SHP77 (cell line): Measurements from ENCODE around the gene WASF3.
A peak's percentile ranks its signal among the peaks of the same experiment; 100 is the strongest.

Experiments used
- DNase-seq, 2 experiments: peaks; one replicate each; lab custom pipeline; 2025; lab: John Stamatoyannopoulos, UW

The WASF3 gene, protein sequence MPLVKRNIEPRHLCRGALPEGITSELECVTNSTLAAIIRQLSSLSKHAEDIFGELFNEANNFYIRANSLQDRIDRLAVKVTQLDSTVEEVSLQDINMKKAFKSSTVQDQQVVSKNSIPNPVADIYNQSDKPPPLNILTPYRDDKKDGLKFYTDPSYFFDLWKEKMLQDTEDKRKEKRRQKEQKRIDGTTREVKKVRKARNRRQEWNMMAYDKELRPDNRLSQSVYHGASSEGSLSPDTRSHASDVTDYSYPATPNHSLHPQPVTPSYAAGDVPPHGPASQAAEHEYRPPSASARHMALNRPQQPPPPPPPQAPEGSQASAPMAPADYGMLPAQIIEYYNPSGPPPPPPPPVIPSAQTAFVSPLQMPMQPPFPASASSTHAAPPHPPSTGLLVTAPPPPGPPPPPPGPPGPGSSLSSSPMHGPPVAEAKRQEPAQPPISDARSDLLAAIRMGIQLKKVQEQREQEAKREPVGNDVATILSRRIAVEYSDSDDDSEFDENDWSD

DNA sequence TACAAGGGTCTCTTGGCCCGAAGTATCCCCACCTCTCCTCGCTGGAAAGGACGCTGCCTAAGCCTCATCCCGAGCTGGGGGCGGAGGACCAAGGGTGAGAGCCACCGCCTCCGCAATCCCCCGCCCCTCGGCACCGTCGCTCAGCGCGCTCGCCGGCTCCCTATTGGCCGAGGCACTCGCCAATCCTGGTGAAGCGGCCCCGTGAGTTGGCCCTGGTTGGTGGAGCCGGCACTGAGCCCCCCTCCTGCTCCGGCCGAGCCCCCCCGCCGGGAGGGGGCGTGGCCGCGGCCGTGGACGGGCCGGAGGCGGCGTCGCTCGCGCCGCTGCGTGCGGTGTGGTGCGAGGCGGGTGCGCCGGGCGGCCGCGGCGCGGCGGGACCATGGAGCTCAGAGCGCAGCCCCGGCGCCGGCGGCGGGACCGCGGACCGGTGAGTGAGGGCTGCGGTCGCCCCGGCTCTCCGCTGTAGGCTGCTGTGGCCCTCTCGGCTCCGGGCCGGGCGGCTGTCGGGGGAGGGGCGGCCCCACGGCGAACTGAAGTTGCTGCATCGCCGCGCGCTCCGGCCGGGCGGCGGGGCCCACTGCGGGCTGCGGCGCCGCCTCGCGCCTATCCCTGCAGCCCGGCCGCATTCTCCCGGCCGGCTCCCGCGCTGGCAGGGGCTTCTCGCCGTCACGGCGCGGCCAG is at the start of gene WASF3:
WASF3 (plus strand) TSS at position 291 of the 681 bp plus-strand sequence. CDS start 84,588 bp downstream, outside the sequence.
- no peak for DNase-seq

DNA sequence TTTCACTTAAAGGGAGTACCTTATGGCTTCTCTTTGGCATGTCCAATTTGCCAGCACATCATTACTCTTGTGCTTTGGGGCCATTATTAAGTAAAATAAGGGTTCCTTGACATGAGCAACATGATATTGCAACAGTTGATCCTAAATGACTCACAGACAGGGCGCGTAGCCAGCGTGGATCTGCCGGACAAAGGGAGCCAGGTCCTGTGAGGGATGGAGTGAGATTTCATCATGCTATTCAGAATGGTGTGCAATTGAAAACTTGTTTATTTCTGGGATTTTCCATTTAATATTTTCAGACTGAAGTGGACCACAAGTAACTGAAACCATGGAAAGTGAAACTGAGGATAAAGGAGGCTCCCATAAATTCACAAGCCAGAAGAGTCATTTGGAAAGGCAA is 48.6 kb upstream of the WASF3 start:
- DNase-seq: peak in 1 of 2 experiments; percentile 9

DNA sequence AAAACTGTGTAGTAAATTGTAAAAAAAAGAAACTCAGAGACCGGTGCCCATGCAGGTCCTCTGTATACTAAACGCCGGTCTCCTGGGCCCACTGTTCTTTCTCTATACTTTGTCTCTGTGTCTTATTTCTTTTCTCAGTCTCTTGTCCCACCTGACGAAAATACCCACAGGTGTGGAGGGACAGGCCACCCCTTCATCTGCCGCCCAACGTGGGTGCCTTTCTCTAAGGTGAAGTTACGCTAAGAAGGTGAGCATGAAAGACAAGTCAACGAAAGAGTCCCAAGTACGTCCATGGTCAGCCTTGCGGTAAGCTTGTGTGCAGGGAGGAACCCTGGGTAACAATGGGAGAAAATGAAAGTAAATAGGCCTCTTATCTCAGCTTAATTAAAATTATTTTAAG is 48.0 kb upstream of the WASF3 start:
- no peak for DNase-seq

DNA sequence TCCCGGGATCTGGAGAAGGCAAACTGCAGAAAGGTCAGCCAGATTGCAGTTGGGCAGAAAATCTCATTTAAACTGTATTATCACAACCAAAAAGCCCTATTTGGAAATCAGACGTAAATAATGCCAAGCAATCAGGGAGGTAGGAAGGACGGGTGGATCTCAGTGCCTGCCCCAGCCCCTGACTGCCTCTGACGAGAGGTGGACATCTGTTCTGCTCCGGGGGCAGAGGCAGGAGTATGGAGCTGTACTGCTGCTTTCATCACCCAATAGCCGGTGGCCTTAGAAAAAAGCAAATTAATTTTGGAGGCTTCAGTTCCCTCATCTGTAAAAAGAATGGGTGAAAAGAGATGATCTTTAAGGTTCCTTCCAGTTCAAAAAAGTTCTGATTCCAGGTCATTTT is 43.6 kb upstream of the WASF3 start:
- DNase-seq: no peak

DNA sequence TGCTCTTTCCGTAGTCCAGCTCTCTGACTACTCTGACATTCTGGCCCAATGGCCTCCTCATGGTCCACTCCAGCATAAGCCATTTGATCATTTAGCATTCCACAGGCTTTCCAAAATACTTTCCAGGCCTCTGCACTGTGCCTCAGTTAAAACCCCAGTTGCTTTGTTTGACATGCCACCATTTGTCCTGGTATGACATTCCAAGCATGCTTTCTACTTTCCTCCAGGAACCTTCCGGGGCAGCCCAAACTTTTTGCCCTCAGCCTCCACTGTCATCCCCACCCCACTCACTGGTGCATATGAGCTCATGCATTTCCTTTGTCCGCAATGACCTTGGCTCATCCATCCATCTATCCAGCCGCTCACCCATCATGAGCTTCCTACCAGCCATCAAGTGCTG is 41.8 kb upstream of the WASF3 start:
- DNase-seq: no peak

DNA sequence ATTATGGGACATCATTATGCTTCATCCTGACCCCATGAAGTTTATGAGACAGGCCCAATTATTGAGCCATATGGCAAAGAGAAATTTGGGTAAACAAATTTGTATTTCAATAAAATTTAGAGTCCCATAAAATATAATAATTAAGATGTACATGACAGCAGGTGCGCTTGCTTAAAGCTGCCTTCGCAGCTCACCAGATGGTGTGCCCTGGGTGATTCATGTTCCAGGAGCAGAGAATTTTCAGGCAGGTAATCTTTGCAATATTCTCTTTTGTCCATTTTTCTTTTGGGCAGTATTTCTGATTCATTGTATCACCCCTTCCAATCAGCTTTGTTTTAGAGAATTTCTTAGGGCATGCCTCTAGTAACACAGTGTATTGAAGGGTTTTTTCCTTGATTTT is 39.5 kb upstream of the WASF3 start:
- DNase-seq: no peak

DNA sequence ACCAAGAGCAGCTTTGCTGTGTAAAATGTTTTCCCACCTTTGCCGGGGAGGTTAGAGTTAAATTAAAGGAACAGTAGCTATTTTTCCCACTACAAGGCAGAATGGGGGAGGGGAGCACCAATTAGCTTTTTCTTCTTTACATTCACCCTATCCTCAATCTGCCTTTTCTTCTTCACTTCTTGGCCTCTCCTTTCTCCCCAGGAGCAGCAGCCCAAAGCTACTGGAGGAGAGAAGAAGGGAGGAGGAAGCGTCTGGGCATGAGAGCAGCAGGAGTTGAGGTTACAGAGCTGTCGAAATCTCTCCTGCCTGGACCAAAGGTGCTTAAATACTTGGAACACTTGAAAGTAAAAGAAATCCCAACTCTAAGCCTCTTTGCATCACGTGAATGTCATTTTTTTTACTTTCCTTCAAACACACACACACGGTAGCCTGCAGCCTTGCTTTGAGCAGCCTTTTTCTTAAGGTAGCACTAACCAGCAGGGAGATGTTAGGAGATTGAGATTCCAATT is 39.0 kb upstream of the WASF3 start:
- no peak for DNase-seq

DNA sequence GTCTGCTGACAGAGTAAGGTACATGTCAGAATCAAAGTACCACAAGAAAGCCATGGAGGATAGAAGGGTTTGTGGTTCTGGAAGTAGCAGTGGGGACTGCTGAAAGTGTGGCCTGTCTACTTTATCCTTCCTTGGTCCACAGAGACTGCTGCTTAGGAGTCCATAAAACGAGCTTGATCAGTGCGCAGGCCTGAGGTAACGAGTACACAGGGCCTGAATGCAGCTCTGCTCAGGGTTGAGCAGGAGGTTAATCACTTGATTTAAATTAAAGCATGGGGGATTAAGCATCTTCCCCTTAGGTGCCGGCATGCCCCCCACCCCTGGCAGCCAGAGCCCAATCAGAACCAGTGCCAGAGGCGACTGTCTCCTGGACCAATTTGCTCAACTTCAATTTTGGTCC is 34.9 kb upstream of the WASF3 start:
- no peak for DNase-seq

DNA sequence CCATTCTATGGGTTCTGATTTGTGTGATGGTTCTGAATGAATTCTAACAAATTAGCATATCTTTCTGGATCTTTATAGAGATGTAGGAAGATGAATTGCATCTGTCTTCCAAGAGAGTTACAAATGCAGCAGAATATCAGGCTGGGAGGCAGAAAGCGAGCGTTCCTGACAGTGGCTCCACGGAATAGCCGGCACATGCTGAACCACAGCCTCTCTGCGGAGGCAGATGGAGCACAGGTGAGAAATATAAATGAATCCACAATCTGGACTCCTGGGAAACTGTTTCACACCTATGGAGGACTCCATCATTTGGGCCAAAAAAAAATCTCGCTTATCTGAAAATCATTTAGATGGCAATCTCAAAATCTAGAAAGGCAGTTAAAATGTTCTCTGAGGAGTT is 34.5 kb upstream of the WASF3 start:
- no peak for DNase-seq

DNA sequence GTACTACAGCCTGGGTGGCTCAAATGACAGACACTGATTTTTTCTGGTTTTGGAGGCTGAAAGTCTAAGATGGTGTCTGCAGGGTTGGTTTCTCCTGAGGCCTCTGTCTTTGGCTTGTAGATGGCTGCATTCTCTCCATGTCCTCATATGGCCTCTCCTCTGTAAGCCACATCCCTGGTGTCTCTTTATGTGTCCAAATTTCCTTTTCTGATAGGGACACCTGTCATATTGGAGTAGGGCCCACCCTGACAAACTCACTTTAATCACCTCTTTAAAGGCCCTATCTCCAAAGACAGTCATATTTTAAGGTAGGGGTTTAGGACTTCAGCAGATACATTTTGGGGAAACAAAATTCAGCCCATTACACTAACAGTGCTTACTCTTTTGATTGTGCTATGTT is 32.0 kb upstream of the WASF3 start:
- no peak for DNase-seq

DNA sequence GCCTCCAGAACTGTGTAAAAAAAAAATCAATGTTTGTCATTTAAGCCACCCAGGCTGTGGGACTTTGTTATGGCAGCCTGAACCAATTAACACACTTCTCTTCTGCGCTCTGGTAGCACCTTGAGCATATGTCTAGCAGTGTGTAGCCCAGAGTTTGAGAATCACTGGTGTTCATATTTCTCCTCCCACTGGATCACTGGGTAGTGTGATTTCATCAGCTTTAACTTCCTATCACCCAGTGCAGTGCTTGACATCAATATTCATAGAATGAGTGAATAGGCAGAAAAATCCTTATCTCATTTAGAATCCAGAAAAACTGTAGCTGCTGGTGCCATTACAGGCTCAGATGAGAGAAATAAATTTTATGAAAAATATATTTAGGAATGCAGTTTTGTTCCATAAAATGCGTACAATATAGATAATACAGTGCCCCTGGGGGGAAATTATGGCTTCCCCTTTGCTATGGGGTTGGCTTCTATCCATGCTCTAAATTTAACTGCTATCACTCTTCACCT is 30.7 kb upstream of the WASF3 start:
- DNase-seq: no peak

DNA sequence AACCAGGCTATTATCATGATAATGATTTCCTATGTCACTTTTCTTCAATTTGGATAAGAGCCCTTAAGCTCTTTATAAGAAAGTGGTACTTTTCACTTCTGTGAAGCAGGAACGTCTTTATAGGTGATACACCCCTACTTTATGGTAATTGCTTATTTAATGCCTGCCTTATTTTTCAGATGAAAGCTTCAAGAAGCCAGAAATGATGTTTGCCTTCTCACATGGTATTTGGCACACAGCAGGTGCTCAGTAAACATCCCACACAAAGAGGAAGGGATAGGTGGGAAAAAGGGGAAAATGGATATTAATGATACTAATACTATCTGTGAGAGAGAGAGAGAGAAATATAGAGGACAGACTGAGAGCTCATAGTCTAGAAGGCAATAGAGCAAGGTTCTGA is 29.0 kb upstream of the WASF3 start:
- no peak for DNase-seq

DNA sequence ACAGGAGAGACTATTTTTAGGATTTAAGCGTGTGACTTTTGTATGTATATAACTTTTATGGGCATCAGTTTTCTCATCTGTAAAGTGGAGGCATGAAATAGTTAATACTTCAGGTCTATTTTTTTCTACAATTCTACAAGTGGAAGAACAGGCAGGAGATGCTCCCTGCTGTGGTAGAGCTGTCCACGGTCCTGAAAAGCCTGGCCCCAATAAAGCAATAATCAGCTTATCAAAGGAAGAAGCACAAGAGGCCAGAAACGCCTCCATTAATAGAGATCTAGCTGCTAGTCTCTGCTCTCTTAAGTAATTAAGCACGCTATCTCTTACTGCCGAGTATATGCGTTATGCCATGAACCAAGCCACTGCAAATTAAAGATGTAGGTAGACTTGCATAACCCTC is 28.0 kb upstream of the WASF3 start:
- no peak for DNase-seq

DNA sequence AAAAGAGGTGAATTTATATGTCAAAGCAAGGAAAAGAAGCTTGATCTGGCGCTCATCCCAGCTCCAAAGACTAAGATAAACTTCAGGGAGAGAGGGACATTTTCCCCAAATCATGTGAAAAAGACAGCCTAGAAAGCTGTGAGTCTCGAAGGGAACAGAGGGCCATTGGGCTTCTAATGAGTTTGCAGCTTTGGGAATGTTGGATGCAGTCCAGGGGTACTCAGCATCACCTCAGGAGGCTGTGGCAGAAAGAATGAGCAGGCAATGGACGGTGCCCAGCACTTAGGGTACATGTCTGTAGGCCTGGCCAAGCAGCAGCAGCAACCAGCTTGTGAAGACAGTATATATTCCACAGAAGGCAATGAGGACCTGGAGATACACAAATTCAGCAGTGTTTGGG is 25.7 kb upstream of the WASF3 start:
- DNase-seq: no peak

DNA sequence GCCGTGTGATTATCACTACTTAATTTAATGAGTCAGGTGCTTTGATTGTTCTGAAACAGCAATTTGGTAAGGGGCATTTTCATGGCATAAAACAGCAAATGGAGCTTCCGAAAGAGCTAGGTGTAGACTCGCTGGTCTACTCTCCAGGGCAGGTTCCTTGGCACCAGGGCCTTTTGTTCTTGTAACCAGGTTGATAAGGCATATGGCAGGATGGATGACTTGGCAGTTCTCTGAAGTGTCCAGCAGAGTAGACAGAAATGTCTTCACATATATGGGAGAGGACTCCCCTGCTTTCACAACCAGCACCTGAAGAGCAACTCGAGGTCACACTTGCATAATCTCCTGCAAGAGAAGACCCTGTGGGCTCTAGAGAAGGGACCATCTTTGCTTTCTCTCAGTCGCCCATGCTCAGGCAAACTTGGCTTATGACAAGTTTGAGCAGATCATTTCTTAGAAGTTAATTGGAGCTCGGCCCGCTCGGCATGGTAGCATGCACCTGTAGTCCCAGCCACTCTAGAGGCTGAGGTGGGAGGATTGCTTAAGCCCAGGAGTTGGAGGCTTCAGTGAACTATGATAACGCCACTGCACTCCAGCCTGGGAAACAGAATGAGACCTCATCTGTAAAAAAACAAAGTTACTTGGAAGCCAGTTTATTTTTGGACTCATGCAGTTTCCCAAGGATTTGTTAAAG is 23.3 kb upstream of the WASF3 start:
- DNase-seq: no peak

DNA sequence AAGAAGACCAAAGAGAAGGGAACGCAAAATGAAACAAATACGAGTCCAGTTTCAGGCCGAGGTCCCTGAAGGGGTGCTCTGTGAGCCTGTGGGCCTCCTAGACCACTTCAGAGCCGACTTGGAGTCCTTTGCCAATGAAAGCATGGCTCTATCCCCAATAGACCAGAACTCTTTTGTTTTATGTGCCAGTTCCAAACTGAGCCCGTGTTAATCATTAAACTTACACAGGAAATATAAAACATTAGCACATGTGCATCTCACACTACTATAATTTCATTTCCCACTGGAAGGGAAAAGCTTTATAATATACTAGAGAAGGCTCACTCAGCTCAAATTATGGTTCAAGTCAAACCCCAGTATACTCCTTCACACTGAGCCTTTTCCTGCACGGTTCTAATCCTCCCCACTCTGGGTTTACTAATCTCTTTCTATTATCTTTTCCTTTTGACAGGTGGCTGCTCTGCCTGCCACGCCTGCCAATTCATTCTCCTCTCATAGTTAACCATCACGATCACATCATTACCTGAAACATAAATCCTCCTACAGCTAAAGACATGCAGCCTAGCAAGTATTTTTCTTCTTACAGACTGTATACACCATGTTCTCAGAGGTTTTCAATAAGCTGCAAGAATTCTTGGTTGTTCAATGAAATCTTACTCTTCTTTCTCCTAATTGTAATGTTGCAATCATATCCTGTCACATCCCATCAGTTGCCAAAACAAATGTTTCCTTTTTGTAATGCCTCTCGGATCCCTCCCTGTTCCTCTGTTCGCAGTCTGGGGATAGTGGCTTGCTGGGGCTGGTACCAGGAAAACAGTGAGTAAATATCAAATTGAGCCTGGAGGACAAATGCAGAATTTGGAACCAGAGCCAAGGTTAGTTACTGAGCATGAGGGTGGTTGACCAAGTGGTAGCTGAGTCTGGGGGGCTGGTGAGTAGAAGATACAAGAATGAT is 18.8 kb upstream of the WASF3 start:
- no peak for DNase-seq

DNA sequence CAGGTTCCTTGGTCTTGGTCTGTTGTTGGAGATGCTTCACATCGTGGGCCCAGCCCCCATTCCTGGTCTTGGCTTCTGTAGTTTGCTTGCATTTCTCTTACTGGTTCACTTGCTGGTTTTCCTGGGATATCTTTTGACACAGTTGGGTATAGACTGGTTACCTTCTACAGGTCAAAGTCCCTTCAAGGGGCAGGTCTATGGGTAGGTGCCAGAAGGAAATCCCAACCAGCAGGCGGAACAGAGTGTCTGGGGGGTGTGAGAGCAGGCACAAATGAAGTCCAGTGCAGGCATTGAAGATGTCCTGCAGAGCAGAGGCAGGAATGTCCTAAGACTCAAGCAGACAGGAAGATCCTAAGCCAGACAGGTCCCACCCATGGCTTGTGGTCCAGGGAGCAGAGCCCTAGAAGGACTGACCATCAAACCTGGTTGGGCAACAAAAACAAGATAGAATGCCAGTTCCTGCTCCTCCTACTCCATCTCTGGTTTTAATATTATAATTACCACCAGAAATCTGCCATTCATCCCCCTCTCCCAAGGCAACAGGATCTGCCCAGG is 17.7 kb upstream of the WASF3 start:
- no peak for DNase-seq

DNA sequence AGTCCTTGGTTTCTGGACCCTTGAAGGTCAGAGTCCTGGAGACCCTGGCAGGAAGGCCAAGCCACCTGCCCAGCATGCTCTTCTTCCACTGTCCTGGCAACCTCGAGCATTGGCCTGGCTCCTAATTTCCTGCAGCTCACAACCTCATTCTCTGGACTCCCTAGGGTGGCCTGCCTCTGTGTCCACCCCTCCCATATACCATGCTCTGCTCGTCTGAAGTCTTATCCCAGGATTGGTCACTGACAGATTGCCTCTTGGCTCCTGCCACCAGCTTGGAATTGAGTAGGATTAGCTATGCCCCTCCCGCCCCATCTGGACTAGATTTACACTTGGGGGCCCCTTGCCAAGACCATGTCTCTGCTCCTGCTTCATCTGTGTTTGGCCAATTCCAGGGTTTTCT is 17.1 kb upstream of the WASF3 start:
- DNase-seq: no peak

DNA sequence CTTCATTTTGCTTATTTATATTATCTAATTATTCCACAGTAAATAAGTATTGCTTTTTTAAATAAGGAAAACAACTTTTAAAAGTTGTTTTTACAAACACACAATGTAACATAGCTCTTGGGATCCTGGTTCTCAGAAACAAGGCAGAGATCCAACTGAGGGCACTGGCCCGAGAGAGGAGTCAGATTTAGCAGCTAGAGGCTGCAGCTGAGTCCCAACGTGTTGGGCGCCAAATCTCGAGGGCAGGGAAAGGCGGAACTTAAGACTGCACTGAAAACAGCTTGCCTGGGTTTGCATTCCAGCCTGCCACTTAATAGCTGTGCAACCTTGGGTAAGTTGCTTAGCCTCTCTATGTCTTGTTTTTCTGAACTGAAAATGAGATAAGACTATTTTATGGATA is 16.4 kb upstream of the WASF3 start:
- no peak for DNase-seq

DNA sequence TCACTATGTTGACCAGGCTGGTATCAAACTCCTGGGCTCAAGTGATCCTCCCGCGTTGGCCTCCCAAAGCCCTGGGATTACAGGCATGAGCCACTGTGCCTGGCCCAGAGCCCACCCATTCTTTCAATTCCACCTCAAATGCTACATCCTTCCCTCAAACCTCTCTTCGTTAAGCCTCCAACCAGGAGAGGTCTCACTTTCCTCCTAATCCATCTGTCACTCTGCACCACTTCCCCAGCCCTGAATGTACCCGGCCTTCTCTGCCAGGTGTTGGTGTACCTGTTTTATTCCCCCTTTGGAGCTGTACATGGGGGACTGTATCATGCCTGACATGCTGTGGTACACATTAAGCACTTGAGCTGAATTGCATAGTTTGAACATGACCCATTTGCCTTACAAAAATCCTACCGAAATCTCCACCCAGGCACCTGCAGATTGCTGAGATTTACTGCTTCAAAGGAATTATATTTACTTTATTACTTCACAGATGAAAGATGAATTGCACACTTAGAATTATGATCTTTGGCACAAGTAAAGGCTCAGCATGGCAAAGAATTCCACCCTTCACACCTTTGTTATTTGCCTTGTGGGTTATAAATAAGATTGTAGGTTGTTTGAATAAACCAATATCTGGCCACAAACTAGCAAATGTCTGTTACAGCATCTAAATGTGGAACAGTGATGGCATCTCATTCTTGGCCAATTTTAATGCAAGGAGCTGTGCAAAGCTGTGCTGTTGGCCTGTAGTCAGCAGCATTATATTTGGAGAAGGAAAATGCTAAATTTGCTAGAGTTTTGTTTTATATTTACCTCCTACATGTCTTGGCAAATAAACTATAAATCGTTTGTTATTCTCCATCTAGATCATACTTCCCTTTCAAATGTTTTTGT is 15.6 kb upstream of the WASF3 start:
- DNase-seq: no peak
